ENCODE measurements around the gene USP31. TPM values are rescaled to one million over a fixed set of nuclear protein-coding genes. Genes with fewer than 3 reads are reported as not detected.

USP31 gene
- total and polyA plus RNA-seq, 8 donors: 1.7 to 18.5 (median 5.8) TPM

- H3K4me3 ChIP-seq: no peak overlapping the region
- DNase-seq: no peak
- peaks cover 21 to 91% (median 71%) of the 10 kb centered on the region in 4 donors for H3K36me3 ChIP-seq
- 88 to 92% (median 90%) methylated on average over 9 of the region's 9 CpGs for WGBS, 5 donors
- intact Hi-C loops (cut with DNase I; ENCODE audit: low total_unique reads): no loop called here
- no peaks in the 10 kb centered on the region for H3K27me3 ChIP-seq
- no peak for TF ChIP-seq CTCF (IDR thresholded peaks at IDR 0.05)
- H3K27ac ChIP-seq: no peak overlapping the region
- no peaks in the 10 kb centered on the region for H3K9me3 ChIP-seq
- H3K4me1 ChIP-seq: peaks cover 0 to 17% (median 10%) of the 10 kb centered on the region in 4 donors
Measured at GRCh38 chr16:23072769-23073549, 76.3 kb downstream of the USP31 start.

GRCh38 chr16:23072084-23072599 is 77.1 kb downstream of the USP31 start:
- H3K4me1 ChIP-seq: peaks cover 0 to 17% (median 10%) of the 10 kb centered on the region in 4 donors
- H3K27ac ChIP-seq: peak overlapping the region in 2 of 5 donors; percentile 57 to 59

GRCh38 chr16:23071196-23072083 is 77.8 kb downstream of the USP31 start:
- intact Hi-C loops (cut with DNase I; ENCODE audit: low total_unique reads): no loop called here
- H3K4me1 ChIP-seq: peaks cover 0 to 17% (median 10%) of the 10 kb centered on the region in 4 donors
- no peaks in the 10 kb centered on the region for H3K27me3 ChIP-seq
- DNase-seq: no peak
- WGBS, 5 donors: 45 to 61% (median 53%) methylated on average over 8 of the region's 8 CpGs
- H3K4me3 ChIP-seq: no peak overlapping the region
- no peak for TF ChIP-seq CTCF (IDR thresholded peaks at IDR 0.05)
- TF ChIP-seq EP300 (IDR thresholded peaks at IDR 0.05): no peak
- TF ChIP-seq POLR2A (IDR thresholded peaks at IDR 0.05): no peak
- TF ChIP-seq POLR2AphosphoS5 (IDR thresholded peaks at IDR 0.05): no peak
- H3K9me3 ChIP-seq: no peaks in the 10 kb centered on the region
- H3K36me3 ChIP-seq: peaks cover 24 to 93% (median 77%) of the 10 kb centered on the region in 4 donors
- H3K27ac ChIP-seq: peak overlapping the region in 3 of 5 donors; percentile 26 to 59 (median 57)

More at GRCh38 chr16:23072084-23072599, 77.1 kb downstream of the USP31 start:
- Histone ChIP-seq H3K36me3 (peaks cover 24 to 91% (median 75%) of the 10 kb centered on the region in 4 donors), H3K27me3 (no peaks in the 10 kb centered on the region), H3K4me3 (no peak overlapping the region), H3K9me3 (no peaks in the 10 kb centered on the region)
- no peak for TF ChIP-seq EP300 (IDR thresholded peaks at IDR 0.05)
- no peak for TF ChIP-seq POLR2A (IDR thresholded peaks at IDR 0.05)
- no peak for TF ChIP-seq CTCF (IDR thresholded peaks at IDR 0.05)
- no peak for TF ChIP-seq POLR2AphosphoS5 (IDR thresholded peaks at IDR 0.05)
- intact Hi-C loops (cut with DNase I; ENCODE audit: low total_unique reads): no loop called here
- peak; percentile 58 to 80 for DNase-seq
- WGBS, 5 donors: 43 to 55% (median 50%) methylated on average over 11 to 13 of the region's 13 CpGs

- Histone ChIP-seq H3K4me1 (peaks cover 0 to 17% (median 10%) of the 10 kb centered on the region in 4 donors), H3K4me3 (no peak overlapping the region), H3K27ac (no peak overlapping the region), H3K9me3 (no peaks in the 10 kb centered on the region), H3K36me3 (peaks cover 24 to 82% (median 75%) of the 10 kb centered on the region in 4 donors), H3K27me3 (no peaks in the 10 kb centered on the region)
- DNase-seq: no peak
- intact Hi-C loops (cut with DNase I; ENCODE audit: low total_unique reads): no loop called here
- TF ChIP-seq EP300 (IDR thresholded peaks at IDR 0.05): no peak
- TF ChIP-seq POLR2A (IDR thresholded peaks at IDR 0.05): no peak
- TF ChIP-seq POLR2AphosphoS5 (IDR thresholded peaks at IDR 0.05): no peak
- TF ChIP-seq CTCF (IDR thresholded peaks at IDR 0.05): no peak
- WGBS, 5 donors: 87 to 93% (median 92%) methylated on average over 6 of the region's 6 CpGs
Measured at GRCh38 chr16:23069844-23070243, 79.4 kb downstream of the USP31 start.
